ENCODE results near the gene MBNL1. TPM values are rescaled to one million over a fixed set of nuclear protein-coding genes. Genes with fewer than 3 reads are reported as not detected.
A peak's percentile ranks its signal among the peaks of the same experiment; 100 is the strongest.

Gene MBNL1
- total RNA-seq, 2 donors from 2014 or later, result 1.3 to 4.9 TPM

GRCh38 chr3:152307829-152308474 lies 39.2 kb downstream of the MBNL1 start:
- WGBS, 2 experiments (ENCODE audit: insufficient coverage in 1 of 2, insufficient read length in 1 of 2), result 63 to 73% methylated on average over 1 of the region's 1 CpG

GRCh38 chr3:152308475-152308844 lies 39.7 kb downstream of the MBNL1 start:
- Mint-ChIP-seq H3K27ac (no peak overlapping the region), H3K27me3 (ENCODE audit: insufficient read depth) (peaks cover 42% of the 10 kb centered on the region), H3K4me3 (no peak overlapping the region), H3K36me3 (ENCODE audit: low read depth) (no peaks in the 10 kb centered on the region), H3K4me1 (peaks cover 41% of the 10 kb centered on the region), H3K9me3 (peaks cover 5% of the 10 kb centered on the region)
- Histone ChIP-seq H3K36me3 (ENCODE audit: control insufficient read depth, insufficient read depth, low read length) (no peaks in the 10 kb centered on the region), H3K4me3 (ENCODE audit: low read length) (no peak overlapping the region), H3K9ac (ENCODE audit: extremely low read depth, low read length, poor library complexity, severe bottlenecking) (no peak overlapping the region), H3K4me1 (ENCODE audit: control insufficient read depth, insufficient read depth, low read length) (peaks cover 10% of the 10 kb centered on the region), H3K27me3 (ENCODE audit: control insufficient read depth, insufficient read depth, low read length, poor library complexity, severe bottlenecking) (peaks cover 49% of the 10 kb centered on the region), H3K9me3 (ENCODE audit: control insufficient read depth, low read length) (peaks cover 12% of the 10 kb centered on the region), H3K27ac (ENCODE audit: low read depth, low read length) (no peak overlapping the region)
- DNase-seq, result no peak
- TF ChIP-seq CTCF (conservative IDR thresholded peaks at IDR 0.05), result no peak
- 85% methylated on average over 1 of the region's 1 CpG; no CpG with 5 or more reads in 1 of the 2 experiments for WGBS, 2 experiments (ENCODE audit: insufficient coverage in 1 of 2, insufficient read length in 1 of 2)

More at GRCh38 chr3:152307829-152308474, 39.2 kb downstream of the MBNL1 start:
- H3K4me1 ChIP-seq (ENCODE audit: control insufficient read depth, insufficient read depth, low read length), result peaks cover 10% of the 10 kb centered on the region
- no peak overlapping the region for H3K9ac ChIP-seq (ENCODE audit: extremely low read depth, low read length, poor library complexity, severe bottlenecking)
- Mint-ChIP-seq H3K9me3 (peaks cover 2% of the 10 kb centered on the region), H3K4me1 (peaks cover 41% of the 10 kb centered on the region), H3K27me3 (ENCODE audit: insufficient read depth) (peaks cover 47% of the 10 kb centered on the region), H3K27ac (no peak overlapping the region), H3K36me3 (ENCODE audit: low read depth) (no peaks in the 10 kb centered on the region), H3K4me3 (no peak overlapping the region)
- no peak for TF ChIP-seq CTCF (conservative IDR thresholded peaks at IDR 0.05)
- peaks cover 54% of the 10 kb centered on the region for H3K27me3 ChIP-seq (ENCODE audit: control insufficient read depth, insufficient read depth, low read length, poor library complexity, severe bottlenecking)
- DNase-seq, result peak; percentile 58
- H3K27ac ChIP-seq (ENCODE audit: low read depth, low read length), result no peak overlapping the region
- peaks cover 9% of the 10 kb centered on the region for H3K9me3 ChIP-seq (ENCODE audit: control insufficient read depth, low read length)
- H3K36me3 ChIP-seq (ENCODE audit: control insufficient read depth, insufficient read depth, low read length), result no peaks in the 10 kb centered on the region
- H3K4me3 ChIP-seq (ENCODE audit: low read length), result no peak overlapping the region

- H3K9me3 ChIP-seq (ENCODE audit: control insufficient read depth, low read length), result peaks cover 12% of the 10 kb centered on the region
- H3K4me3 Mint-ChIP-seq, result no peak overlapping the region
- no peaks in the 10 kb centered on the region for H3K36me3 ChIP-seq (ENCODE audit: control insufficient read depth, insufficient read depth, low read length)
- peaks cover 5% of the 10 kb centered on the region for H3K9me3 Mint-ChIP-seq
- no peak overlapping the region for H3K4me3 ChIP-seq (ENCODE audit: low read length)
- no peak for TF ChIP-seq CTCF (conservative IDR thresholded peaks at IDR 0.05)
- no peak overlapping the region for H3K27ac Mint-ChIP-seq
- 80 to 92% methylated on average over 1 to 3 of the region's 3 CpGs for WGBS, 2 experiments (ENCODE audit: insufficient coverage in 1 of 2, insufficient read length in 1 of 2)
- DNase-seq, result no peak
- H3K4me1 ChIP-seq (ENCODE audit: control insufficient read depth, insufficient read depth, low read length), result peaks cover 10% of the 10 kb centered on the region
- no peak overlapping the region for H3K27ac ChIP-seq (ENCODE audit: low read depth, low read length)
- H3K4me1 Mint-ChIP-seq, result peaks cover 39% of the 10 kb centered on the region
- no peaks in the 10 kb centered on the region for H3K36me3 Mint-ChIP-seq (ENCODE audit: low read depth)
- H3K27me3 ChIP-seq (ENCODE audit: control insufficient read depth, insufficient read depth, low read length, poor library complexity, severe bottlenecking), result peaks cover 44% of the 10 kb centered on the region
- H3K27me3 Mint-ChIP-seq (ENCODE audit: insufficient read depth), result peaks cover 38% of the 10 kb centered on the region
- H3K9ac ChIP-seq (ENCODE audit: extremely low read depth, low read length, poor library complexity, severe bottlenecking), result no peak overlapping the region
Observed at GRCh38 chr3:152309031-152309430, 40.3 kb downstream of the MBNL1 start.
